GM18951 (cell line): Measurements from ENCODE around the gene TRABD2B.

ENCODE experiments used
- POLR2A ChIP-seq: IDR thresholded peaks from 4 replicates; pipeline ENCODE4 v1.6.1; 2011; ENCODE audit warnings: mild to moderate bottlenecking; ENCODE audit not compliant: insufficient read length, insufficient read depth; ENCODE audit errors: extremely low read depth
- in situ Hi-C: fragments of 300-500 bp; cut with MboI; formaldehyde crosslinking; loops from one replicate; pipeline ENCODE4 v1.12.0; 2022; ENCODE audit warnings: low sequenced_read_pairs, mixed read lengths, inconsistent platforms; ENCODE audit not compliant: unreplicated experiment

TRABD2B gene

DNA sequence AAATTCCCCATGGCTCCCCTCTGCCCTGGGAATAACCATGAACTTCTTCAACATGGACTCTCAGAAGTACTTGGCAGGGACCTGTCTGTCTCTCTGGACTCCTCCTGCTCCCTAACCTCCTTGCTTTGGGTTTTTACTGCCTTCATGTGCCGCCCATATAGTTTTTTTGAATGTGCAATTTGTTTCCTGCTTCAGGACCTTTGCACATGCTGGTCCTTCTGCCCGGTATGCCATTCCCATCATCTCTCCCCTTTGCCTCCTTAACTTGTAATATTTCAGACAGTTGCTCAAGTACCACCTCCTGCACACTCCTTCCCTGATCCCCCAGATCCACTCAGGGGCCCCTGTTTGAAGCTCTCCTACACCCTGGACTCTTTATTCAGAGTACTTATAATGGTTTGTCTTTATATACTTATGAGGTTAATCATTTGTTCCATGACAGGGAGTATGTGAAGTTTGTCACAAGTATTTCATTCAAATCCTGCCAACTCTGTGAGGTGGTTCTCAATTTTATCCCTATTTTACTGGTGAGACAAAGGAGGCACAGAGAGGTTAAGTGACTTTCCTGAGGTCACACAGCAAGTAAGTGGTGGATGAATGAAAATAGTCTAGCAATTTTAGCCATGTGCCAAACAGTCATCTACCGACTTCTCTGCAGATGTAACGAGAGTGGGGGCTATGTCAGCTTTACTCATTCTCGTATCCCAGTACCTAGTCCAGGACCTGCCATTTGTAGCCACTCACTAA lies 180.7 kb downstream of the TRABD2B start:
- in situ Hi-C loops: no loop called here
- no peak for TF ChIP-seq POLR2A

DNA sequence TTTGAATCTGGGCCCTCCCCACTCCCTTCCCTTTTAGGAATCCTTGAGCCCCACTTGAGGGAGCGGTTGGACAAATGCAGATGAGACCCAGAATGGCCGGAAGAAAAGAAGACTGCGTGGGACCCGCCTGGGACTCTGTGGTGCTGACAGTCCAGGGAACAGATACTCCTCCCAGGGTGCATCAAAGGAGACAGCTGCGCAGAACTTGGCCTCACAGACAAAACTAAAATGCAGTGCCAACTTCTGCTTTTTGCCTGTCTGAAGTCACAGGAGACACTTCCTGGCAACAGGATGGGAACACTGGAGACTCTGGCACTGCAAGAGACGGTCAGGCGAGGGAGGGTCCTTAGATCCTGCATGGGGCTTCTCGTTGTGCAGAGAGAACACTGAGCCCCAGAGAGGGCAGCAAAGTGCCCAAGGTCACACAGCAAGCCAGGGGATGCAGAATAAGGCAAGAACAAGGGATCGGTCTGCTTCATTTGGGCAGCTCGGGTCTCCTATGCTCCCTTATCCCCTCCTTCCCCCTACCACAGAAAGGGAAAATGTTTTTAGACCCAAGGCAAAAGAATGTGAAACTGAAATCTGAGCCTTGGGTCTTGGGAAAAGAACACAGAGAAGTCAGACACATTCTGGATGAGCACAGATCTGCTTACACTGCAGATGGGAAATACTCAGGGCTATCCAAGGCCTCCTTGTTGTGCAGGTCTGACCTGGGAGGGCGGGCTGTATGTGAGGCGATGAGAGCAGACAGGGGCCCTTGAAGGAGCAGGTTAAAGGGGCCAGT lies 182.4 kb downstream of the TRABD2B start:
- in situ Hi-C loops: no loop called here
- no peak for TF ChIP-seq POLR2A

DNA sequence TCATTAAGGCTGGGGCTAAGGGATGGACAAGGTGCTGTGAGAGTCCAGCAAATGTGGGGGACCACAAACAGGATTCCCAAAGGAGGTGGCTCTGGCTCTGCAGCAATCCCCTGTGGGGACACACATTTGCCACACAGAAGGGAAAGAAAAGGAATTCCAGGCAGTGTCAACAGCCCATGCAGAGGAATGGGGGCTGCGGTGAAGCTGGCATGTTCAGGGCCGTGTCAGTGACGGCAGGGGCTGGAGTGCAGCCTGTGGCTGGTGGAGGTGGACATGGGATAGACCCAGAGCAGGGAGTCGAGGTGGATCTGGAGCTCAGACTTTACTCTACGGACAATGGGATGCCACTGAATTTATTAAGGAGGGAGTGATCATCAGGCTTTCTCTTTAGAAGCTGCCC lies 183.2 kb downstream of the TRABD2B start:
- in situ Hi-C loops: no loop called here

DNA sequence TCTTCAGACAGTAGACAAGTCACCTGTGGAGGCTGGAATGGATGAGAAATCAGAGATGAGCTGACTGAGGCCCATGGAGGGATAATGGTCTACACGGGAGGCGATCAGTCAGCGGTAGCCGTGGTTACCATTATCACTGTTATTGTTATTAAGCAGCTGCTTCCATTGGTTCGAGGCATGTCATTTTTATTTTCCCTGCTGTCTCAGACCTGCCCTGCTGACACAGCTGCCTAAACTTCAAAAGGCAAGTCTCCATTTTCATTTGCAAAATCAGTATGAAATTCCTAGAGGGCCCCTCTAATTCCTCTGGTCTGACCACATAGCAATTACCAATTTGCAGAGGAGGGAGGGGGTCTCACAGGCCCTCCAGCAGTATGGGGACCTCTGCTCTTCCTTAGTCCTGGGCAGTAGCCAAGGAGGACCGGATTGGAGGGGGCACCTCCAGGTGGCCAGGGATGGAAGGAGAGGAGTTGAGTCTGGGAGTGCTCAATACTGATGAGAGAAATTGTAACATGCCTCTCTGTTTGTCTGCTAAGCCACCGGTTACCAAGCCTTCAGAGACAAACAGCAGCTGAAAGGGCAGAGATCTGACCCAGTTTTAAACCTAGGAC lies 184.2 kb downstream of the TRABD2B start:
- in situ Hi-C loops: no loop called here
- TF ChIP-seq POLR2A: no peak

More for the DNA sequence above, 183.2 kb downstream of the TRABD2B start:
- no peak for TF ChIP-seq POLR2A

DNA sequence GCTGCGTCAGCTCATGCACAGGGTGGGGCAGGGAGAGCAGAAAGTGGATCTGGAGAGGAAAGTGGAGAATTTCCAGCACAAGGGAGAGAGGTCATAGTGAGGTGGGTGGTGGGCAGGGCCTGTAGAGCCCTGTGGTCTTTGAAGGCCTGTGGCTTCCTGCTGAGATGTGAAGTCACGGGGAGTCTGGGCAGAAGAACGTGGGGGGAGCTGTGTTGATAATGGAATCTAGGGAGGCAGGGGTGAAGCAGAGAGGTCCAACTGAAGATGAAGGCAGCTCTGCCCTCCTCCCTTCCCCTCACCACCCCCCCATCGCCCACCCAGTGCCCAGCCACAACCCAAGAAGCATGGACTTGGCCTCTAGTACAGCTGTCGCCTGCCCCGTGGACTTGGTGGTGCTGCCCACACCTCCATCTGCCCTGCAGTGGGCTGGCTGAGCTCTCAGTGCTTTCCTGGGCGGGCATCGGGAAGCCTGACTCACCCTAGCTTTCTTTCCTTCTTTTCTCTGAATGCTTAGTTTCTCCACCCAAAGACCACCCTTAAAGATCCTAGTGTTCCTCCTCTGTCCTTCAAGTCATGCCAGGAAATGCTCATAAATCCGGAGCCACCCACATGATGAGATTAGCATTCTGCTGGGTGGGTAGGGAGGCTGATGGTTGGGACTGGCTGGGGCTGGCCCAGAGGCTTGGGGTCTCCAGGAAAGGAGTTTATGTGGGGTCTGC lies 186.1 kb downstream of the TRABD2B start:
- in situ Hi-C loops: no loop called here
- TF ChIP-seq POLR2A: no peak

DNA sequence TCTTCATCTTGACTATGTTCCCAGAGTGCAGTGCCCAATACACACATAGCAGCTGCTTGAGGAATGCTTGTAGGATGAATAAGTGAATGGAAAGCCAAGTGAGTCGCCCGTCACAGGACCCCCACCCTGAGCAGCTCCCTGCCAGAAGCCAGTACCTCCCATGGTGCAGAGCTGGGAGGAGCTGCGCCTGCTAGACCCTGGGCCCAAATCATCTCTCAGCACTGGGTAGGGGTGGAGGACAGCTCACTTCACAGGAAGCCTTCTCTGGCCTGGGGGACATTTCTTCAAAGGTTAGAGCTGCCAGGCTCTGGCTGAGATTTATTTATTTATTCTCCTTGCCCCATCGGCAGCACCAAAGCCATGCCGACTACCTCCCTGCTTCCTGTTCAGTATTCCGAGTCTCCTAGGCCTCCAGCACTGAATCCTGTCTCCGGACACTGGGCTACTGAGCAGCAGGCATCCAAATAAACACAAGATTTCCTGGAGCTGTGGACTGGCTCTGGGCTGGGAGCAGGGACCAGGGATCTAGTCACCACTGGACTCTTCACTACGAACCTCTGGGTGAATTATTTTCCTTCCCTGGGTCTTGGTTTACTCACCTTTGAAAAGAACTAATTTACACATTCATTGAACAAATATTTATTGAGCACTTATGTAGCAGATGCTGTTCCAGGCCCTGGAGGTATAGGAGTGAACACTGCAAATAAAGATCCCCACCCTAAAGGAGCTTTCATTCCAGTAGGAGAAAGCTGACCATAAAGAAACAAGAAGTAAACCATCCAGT lies 187.7 kb downstream of the TRABD2B start:
- TF ChIP-seq POLR2A: no peak
- in situ Hi-C loops: no loop called here

DNA sequence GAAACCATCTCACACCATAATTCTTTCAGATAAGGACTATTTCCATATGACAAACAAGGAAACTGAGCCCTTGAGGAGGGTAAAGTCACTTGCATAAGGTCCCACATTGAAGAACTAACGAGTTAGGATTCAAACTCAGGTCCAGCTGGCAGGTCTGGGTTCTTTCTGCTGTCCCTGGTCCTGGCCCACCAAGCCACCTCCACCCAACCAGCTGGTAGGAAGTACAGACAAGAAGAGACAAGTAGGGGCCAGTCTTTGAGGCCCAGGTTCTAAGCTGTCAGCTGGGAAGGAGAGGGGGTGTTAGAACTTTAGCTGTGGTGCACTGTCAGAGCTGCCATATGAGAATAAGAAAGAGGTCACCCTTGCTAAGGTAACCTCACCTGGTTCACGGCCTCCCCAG lies 188.6 kb downstream of the TRABD2B start:
- in situ Hi-C loops: no loop called here
- no peak for TF ChIP-seq POLR2A

DNA sequence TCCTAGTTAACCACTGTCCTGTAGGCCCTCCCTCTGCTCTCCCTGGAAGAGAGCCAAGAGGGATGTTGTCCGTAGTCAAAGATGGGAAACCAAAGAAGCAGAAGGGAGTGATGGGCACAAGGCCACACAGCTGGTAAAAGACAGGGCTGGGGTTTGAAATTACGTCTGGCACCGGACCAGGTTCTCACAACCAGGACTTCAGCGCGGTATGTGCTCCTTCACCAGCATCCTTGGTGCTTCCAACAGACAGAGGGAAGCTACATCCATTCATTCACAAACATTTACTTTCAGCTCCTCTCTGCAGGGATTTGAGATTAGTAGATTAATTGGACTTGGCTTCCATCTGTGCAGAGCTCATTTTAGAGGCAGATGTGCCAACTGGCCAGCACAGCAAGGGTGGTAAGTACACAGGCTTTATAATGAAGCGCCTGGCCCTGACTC lies 191.2 kb downstream of the TRABD2B start:
- TF ChIP-seq POLR2A: no peak
- in situ Hi-C loops: no loop called here

DNA sequence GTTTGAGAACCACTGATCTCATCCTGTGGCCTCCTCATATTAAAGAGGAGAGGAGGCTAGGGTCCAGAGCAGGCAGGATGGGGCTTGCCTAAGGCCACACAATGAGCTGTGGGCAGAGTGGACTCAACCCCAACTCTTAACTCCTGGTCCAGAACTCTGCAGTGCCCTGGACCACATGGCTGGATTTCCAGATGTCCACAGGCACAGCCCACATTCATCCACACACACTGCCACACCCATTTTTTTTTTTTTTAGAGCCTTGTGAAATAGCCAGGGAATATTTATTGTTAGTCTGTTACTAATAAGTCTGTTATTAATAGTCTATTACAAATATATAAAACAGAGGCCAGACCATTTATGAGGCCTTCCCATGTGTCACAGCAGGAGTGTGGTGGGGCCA lies 192.2 kb downstream of the TRABD2B start:
- TF ChIP-seq POLR2A: no peak
- in situ Hi-C loops: no loop called here

DNA sequence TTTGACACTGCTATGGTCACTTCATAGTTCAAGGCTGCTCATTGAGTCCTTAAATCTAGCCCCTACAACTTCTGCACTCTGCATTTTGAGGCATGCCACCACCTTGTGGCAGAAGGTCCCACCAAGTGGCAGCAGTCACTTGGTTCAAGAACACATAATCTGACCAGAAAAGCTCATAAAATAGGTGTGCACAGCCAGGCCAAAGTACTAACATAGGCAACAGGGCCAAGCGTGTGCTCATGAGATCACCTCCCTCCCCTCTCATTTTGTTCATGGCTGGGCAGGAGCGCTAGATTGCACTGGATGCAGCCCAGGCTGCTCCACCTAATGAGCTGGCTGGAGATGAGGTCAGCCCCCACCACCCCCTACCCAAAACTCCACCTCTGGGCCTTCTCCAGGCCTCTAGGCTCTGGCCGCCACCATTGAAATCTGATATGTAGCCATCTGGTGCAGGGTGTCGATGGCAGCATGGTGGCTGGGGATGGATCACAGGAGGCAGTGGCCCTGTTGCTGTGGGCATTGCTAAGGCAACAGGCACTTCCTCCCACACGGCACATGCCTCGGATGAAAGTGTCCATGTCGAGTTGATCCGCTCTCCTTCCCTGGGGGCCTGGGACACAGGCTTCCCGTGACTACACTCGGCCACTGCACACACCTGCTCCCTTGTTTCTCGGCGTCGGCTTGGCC lies 193.2 kb downstream of the TRABD2B start:
- in situ Hi-C loops: no loop called here
- TF ChIP-seq POLR2A: no peak

DNA sequence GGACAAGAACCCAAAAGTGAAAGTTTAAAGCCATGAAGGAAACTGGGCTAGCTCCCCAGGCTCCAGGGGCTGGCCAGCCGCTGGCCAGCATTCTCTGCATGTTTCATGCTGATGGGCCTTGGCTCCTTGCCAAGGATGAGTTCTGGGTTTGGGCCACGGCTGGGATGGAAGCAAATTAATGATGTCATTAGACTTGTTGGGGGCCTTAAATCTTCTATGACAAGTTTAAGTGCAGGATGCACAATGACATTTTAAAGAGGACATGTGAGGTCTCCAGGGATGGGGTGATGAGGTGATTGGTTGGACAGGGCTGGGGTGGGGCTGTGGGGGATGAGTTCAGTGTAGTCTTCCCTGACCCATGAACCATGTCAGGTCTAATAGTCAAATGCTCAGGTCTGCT lies 199.6 kb downstream of the TRABD2B start:
- TF ChIP-seq POLR2A: no peak
- in situ Hi-C loops: no loop called here

DNA sequence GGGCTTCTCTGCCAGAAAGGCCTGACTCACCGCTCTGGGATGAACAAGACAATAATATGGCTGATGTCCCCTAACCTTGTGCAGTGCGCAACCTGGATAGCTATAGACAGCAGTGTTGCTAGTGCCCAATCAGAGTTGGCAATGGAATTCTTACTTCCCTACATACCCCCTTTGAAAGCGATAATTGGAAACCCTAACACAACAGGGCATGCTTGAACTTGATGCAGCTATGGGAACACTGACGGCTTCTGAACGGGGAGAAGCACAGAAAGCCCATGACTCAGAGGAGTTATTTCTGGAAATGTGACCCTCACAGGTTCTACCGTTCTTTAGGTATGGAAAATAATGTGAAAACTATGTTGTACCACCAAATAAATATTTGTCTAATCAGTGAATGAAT lies 200.6 kb downstream of the TRABD2B start:
- in situ Hi-C loops: no loop called here
- no peak for TF ChIP-seq POLR2A
